NCI-H187 treated with DMSO at 0.1 percent for 48 hours (cell line): ENCODE results near the gene PLXDC1.
A peak's percentile ranks its signal among the peaks of the same experiment; 100 is the strongest.
"Not testable (repeated sequence)": the region's sequence is repeated elsewhere in the genome, so short reads cannot be mapped to it uniquely, and the experiment has no call there.

ENCODE experiments used
- DNase-seq: peaks from one replicate; lab custom pipeline; 2025; lab: John Stamatoyannopoulos, UW

PLXDC1 gene

GRCh38 chr17:39155654-39156053, 4.2 kb upstream of the PLXDC1 start:
- DNase-seq, result no peak

GRCh38 chr17:39153599-39154051, 2.2 kb upstream of the PLXDC1 start:
- DNase-seq, result peak; percentile 29

DNA sequence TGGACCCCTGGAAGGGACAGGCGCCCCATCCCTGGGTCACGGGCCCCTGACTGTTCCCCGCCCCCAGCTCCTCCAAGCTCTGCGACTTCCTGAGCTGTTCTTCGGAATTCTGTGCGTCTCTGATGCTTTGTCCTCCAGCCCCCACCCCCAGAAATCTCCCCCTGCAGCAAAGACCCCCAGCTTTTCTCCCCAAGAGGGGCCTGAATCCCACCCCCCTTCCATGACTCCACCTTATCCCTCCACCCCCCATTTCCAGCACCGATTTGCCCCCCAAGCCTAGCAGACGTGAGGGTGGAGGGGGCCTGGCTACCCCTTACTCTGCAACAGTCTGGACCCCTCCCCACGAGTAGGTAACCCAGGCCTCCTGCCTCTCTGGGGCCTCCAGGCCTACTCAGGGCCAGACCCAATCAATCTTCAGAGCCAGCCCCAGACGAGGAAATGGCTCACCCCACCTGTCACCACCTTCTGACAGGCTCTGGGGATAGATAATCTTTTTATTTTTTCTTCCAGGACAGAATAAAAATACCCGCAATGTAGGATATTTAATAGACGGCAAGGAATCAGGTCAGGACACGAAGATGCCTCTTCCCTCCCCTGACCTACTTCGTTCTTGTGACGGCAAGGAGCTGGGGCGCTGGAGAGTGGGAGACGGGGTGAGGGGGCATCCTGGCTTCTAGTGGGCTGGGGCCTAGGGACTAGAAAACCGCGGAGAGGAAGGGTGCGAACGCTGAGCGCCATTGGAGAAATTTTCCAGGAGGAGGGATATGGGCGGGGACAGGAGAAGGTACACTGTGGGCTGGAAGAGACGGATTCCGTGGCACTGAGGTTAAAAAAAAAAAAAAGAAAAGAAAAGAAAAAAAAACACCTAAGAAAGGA, 744 bp upstream of the PLXDC1 start:
- no peak for DNase-seq

GRCh38 chr17:39150795-39151149, 665 bp downstream of the PLXDC1 start:
- no peak for DNase-seq

DNA sequence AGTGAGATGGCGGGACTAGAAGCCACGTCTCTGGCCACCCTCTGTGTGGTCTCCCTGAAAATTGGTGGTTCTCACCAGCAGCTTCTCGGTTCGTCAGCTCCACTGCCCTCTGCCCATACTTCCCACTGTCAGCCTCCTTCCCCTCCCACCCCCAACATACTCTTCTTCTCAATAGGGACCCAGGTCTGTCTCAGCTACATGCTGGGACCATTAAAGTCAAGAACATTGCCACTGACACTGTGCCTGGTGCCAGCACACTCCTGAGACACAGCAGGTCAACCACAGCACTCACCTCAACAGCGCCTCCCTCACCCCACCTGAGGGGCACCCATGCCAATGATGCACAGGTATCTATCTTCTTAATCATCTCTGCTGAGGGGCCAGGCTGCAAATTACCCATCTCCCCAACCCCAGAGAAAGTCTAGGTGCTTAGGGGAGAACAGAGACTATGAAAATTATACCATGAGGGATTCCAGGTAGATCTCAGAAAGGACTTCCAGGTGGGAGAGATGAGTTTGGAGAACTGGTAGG, 1.3 kb downstream of the PLXDC1 start:
- DNase-seq, result no peak

DNA sequence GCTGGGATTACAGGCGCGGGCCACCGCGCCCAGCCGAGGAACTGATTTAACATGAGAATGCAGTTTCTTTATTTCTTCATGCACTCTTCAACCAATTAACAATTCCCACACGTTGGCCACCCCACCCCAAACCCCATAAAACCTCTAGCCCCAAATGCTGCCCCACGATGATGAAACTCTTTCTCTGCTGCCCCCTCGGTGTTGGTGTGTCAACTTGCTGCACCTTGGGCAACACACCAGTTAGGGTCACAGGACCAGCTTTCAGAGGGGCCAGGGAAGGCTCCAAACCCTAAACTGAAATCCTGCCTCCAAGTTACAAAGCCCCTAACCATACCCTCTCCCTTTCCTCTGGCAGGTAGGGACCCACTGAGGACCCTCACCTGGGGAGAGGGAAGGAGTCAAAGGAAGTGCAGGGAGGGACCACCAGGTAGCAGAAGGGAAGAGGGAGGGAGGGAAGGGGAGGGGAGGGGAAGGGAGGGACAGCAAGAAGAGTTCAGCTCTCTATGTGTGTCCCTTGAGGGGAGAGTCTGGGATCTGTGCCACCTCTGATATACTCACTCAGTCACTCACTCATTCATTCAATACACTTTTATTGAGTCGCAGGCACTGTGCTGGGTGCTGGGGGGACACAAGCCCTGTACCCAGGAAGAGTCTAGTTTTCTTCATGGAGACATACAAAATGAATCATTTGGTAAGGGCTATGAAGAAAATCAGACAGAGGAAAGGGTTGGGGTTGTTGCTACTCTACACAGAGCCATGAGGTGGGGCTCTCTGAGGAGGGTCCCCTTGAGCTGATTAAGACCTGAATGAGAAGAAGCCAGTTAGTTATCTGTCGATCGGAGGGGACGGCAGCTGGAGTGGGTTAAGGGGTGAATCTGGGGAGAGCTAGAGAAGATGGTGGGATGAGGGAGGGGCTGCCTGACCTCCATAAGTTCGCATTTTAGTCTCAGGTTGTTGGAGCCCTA, 3.9 kb downstream of the PLXDC1 start:
- DNase-seq, result no peak

DNA sequence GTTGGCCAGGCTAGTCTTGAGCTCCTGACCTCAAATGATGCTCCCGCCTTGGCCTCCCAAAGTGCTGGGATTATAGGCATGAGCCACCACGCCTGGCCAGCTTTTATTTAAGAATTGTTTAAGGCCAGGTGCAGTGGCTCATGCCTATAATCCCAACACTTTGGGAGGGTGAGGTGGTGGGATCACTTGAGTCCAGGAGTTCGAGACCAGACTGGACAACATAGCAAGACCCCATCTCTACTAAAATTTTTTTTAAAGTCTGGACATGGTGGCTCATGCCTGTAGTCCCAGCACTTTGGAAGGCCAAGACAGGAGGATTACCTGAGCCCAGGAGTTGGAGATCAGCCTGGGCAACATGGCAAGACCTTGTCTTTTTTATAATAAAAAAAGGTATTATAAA, 5.2 kb downstream of the PLXDC1 start:
- DNase-seq, result no peak

DNA sequence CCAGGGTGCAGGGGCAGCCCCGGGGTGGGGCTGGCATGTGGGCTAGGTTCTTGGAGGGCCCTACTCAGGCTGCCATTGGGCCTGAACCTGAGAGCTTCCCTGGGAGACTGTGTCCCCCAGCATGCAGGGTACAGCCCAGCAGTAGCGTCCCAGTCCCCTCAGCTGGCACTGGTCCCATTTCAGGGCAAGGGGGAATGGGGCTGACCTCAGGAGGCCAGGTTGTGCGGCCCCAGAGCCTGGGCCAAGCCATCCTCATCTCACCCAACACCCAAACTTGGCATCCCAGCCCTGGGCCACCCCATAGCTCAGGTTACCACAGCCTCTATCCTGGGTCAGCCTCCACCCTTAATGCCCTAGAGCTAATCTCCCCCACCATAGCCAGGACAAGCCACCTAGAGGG, 6.3 kb downstream of the PLXDC1 start:
- no peak for DNase-seq

DNA sequence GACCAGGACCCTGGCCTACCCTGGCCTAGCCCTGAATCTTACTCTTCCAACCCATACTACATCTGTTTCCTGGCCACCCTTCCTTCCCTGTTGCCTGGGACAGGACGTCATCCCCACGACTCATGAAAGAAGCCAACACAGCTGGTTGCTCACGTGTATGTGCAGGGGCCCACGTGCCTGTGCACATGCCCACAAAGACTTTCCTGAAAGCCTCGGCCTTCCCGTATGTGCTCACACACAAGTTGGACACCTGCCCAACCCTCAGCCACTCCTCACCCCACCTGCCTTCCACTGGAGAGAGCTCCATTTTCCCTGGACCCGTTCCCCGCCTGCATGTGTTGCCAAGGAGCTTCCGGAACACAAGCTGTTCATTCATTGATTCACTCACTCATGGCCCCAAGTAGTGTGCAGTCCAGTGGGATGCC, 7.0 kb downstream of the PLXDC1 start:
- no peak for DNase-seq

GRCh38 chr17:39143552-39144093, 7.8 kb downstream of the PLXDC1 start:
- no peak for DNase-seq

DNA sequence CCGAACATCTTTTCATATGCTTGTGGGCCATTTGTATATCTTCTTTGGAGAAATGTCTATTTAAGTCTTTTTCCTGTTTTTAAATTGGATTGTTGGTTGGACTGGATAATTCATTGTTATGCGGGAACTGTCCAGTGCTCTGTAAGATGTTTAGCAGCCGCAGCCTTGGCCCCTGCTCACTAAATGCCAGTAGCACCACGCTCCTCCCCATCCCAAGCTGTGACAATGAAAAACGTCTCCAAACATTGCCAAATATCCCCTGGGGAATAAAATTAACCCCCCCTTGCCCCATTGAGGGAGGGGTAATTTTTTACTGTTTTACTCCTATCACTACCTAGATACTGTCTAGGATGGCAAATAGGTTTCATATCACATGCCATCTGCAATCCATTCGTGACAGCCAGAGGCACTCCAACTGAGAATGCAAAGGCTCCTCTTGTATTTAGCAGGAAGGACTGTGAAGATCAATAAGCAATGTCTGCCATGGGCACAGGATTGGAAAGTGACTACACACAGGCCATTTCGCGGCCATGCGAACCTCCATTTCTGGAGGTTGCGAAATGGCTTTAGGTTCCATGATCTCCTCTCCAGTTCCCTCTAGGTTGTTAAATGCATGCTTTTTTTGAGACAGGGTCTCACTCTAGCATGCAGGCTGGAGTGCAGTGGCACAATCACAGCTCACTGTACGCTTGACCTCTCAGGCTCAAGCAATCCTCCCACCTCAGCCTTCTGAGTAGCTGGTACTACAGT, 9.3 kb downstream of the PLXDC1 start:
- DNase-seq, result no peak

DNA sequence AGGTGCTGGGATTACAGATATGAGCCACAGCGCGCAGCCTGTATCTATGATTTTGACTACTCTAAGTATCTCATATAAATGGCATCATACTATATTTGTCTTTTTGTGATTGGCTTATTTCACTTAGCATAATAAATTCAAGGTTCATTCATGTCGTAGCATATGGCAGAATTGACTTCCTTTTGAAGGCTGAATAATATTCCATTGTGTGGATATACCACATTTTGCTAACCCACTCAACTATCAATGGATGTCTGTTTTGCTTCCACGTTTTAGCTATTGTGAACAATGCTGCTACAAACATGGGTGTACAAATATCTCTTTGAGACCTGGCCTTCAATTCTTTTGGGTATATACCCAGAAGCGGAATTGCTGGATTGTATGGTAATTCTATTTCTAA, 10.1 kb downstream of the PLXDC1 start:
- no peak for DNase-seq

- no peak for DNase-seq
Observed at GRCh38 chr17:39139561-39139960, 11.9 kb downstream of the PLXDC1 start.

- DNase-seq, result no peak
Observed at GRCh38 chr17:39139161-39139511, 12.3 kb downstream of the PLXDC1 start.

GRCh38 chr17:39138431-39139160, 12.8 kb downstream of the PLXDC1 start:
- DNase-seq, result no peak

DNA sequence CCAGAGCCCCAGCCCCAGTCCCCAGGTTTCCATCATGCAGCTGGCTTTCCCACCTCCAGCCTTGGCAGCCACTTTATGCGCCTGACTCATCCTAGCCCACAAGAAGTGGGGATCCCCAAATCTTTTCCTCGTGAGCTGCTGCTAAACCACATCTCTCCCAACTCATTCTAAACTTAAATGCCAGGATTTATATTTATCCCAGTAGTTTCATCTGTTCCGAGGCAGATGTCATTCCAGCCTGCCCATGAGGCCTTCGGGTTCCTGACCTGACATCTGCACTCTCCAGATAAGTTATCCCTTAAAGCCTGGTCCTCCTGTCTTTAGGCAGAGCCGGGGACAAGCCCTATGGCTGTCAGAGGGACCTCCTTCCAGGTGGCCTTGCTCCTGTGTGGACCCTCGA, 16.6 kb downstream of the PLXDC1 start:
- no peak for DNase-seq

GRCh38 chr17:39132192-39132610, 19.2 kb downstream of the PLXDC1 start:
- DNase-seq, result no peak

- DNase-seq, result no peak
Observed at GRCh38 chr17:39131616-39132015, 19.8 kb downstream of the PLXDC1 start.

DNA sequence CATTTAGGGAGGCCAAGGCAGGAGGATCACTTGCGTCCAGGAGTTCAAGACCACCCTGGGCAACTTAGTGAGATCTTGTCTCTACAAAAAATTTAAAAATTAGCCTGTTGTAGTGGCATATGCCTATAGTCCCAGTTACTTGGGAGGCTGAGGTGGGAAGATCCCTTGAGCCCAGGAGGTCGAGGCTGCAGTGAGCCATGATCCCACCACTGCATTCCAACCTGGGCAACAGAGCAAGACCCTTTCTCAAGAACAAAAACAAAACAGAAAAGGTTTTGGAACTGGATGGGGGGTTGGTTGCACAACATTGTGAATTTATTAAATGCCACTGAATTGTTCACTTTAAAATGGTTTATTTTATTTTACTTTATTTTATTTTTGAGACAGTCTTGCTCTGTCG, 21.2 kb downstream of the PLXDC1 start:
- DNase-seq, result no peak

DNA sequence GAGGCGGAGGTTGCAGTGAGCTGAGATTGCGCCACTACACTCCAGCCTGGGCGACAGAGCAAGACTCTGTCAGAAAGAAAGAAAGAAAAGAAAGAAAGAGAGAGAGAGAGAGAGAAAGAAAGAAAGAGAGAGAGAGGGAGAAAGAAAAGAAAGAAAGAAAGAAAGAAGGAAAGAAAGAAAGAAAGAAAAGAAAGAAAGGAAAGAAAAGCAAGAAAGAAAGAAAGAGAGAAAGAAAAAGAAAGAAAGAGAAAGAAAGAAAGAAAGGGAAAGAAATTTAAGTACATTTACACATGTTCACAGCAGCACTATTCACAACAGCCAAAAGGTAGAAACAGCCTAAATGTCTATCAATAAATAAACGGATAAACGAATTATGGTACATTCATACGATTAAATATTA, 21.9 kb downstream of the PLXDC1 start:
- not testable (repeated sequence) for DNase-seq

DNA sequence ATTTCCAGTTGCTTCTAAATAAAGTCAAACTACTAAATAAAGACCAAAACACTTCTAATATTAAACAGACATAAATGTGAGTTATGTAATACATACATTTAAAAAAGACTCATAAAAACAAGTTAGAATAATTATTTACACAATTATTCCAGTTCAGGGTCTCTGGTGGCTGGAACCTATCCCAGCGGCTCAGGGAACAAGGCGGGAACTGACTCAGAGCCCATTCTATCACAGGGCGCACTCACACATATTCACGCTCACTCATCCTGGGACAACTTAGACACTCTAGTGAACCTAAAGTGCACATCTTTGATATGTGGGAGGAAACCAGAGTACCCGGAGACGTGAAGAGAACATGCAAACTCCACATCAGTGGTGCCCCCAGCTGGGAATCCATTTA, 25.0 kb downstream of the PLXDC1 start:
- no peak for DNase-seq
